Natural killer cell (primary cell): ENCODE results near the gene SEPTIN6. TPM values are rescaled to one million over a fixed set of nuclear protein-coding genes. Genes with fewer than 3 reads are reported as not detected.

Experiments
- ATAC-seq, 3 donors: fragments of 150-1000 bp in 2 of 3; fragments of 200-7000 bp in 1 of 3; cut with Tn5 transposase; 1 replicate in 1 of 3; 2 replicates in 2 of 3; pipeline ENCODE4 v1.10.0; 2021; ENCODE audit warnings: mild to moderate bottlenecking in 2 of 3, moderate library complexity in 2 of 3
- DNase-seq, 2 donors: peaks; one replicate each; pipeline versions ENCODE4 v3.0.0 to v3.0.0-alpha.2; 2013 to 2021; ENCODE audit warnings: mixed read lengths in 1 of 2
- H3K27ac ChIP-seq: one replicate; pipeline ENCODE4 v1.5.1; 2013; ENCODE audit warnings: mild to moderate bottlenecking, low read length
- H3K27me3 ChIP-seq: one replicate; pipeline ENCODE4 v1.6.1; 2013; ENCODE audit warnings: low read length; ENCODE audit not compliant: control insufficient read depth, insufficient read depth
- H3K36me3 ChIP-seq: one replicate; pipeline ENCODE4 v1.6.1; 2013; ENCODE audit warnings: low read length; ENCODE audit not compliant: control insufficient read depth, insufficient read depth
- H3K4me1 ChIP-seq: one replicate; pipeline ENCODE4 v1.6.1; 2013; ENCODE audit warnings: low read length; ENCODE audit not compliant: control insufficient read depth, insufficient read depth
- H3K4me3 ChIP-seq: one replicate; pipeline ENCODE4 v1.5.1; 2013; ENCODE audit warnings: low read length
- H3K9me3 ChIP-seq: one replicate; pipeline ENCODE4 v1.6.1; 2013; ENCODE audit warnings: low read length; ENCODE audit not compliant: control insufficient read depth, insufficient read depth
- H3K27ac Mint-ChIP-seq, 2 donors: one replicate each; pipeline ENCODE4 v1.8.0; 2022; ENCODE audit warnings: mild to moderate bottlenecking in 2 of 2, mixed read lengths in 2 of 2, moderate library complexity in 1 of 2
- H3K27me3 Mint-ChIP-seq, 2 donors: one replicate each; pipeline ENCODE4 v1.8.0; 2022; ENCODE audit warnings: low read depth in 2 of 2, mixed read lengths in 2 of 2
- H3K36me3 Mint-ChIP-seq: one replicate; pipeline ENCODE4 v1.8.0; 2022; ENCODE audit warnings: mixed read lengths
- H3K4me1 Mint-ChIP-seq, 2 donors: one replicate each; pipeline ENCODE4 v1.8.0; 2022; ENCODE audit warnings: mixed read lengths in 2 of 2
- H3K4me3 Mint-ChIP-seq: one replicate; pipeline ENCODE4 v1.8.0; 2022; ENCODE audit warnings: mild to moderate bottlenecking, moderate library complexity, mixed read lengths
- H3K9me3 Mint-ChIP-seq, 2 donors: one replicate each; pipeline ENCODE4 v1.8.0; 2022; ENCODE audit warnings: mixed read lengths in 2 of 2
- WGBS: methylation state at CpG from one replicate; pipeline ENCODE4 v1.1.7; 2013; ENCODE audit warnings: missing lambda C conversion rate; ENCODE audit not compliant: insufficient coverage; 5-methylcytosine and 5-hydroxymethylcytosine counted together
- intact Hi-C: fragments of 100-400 bp; cut with micrococcal nuclease; formaldehyde crosslinking; loops from one replicate; pipeline ENCODE4 v1.14.2; 2022
- total RNA-seq, 4 donors: library from RNA; stranded (reverse); fragments of 120-200 nt in 1 of 4; gene quantifications; one replicate each; pipeline versions ENCODE4 v1.2.3 to v1.2.4, GENCODE V29; 2013 to 2022
- TF ChIP-seq, protein P1 (sequence below): fragments of 200-600 bp; IDR thresholded peaks from one replicate; pipeline ENCODE4 v1.8.0; 2022; ENCODE audit warnings: antibody characterized with exemption

Gene SEPTIN6
- total RNA-seq, 3 donors from 2014 or later (not counting 1 experiment from before 2014, with no cell fraction given), result 138 to 202 (median 158) TPM

DNA sequence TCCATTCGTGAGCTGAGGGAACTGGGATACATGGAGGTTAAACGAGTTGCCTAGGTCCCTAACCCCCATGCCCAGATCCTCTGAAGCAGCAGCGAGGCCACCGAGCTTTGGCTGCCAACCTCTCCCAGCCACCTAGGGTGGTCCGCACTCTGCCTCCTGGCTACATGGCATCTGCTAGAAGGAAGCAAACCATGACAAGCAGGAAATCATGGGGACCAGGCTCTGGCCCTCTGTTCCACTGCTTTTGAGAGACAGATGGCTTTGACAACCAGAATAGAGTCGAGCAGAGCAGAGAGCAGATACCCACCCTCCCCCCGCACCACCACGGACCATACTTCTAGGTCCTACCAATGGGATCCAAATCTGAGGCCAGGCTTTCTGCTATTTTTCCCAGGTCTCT, 49.3 kb downstream of the SEPTIN6 start:
- Mint-ChIP-seq H3K36me3 (peaks cover 6% of the 10 kb centered on the region), H3K27ac (no peak overlapping the region), H3K4me3 (no peak overlapping the region), H3K9me3 (no peaks in the 10 kb centered on the region), H3K27me3 (no peaks in the 10 kb centered on the region), H3K4me1 (peaks cover 18 to 26% of the 10 kb centered on the region in 2 donors)
- TF ChIP-seq, protein P1, sequence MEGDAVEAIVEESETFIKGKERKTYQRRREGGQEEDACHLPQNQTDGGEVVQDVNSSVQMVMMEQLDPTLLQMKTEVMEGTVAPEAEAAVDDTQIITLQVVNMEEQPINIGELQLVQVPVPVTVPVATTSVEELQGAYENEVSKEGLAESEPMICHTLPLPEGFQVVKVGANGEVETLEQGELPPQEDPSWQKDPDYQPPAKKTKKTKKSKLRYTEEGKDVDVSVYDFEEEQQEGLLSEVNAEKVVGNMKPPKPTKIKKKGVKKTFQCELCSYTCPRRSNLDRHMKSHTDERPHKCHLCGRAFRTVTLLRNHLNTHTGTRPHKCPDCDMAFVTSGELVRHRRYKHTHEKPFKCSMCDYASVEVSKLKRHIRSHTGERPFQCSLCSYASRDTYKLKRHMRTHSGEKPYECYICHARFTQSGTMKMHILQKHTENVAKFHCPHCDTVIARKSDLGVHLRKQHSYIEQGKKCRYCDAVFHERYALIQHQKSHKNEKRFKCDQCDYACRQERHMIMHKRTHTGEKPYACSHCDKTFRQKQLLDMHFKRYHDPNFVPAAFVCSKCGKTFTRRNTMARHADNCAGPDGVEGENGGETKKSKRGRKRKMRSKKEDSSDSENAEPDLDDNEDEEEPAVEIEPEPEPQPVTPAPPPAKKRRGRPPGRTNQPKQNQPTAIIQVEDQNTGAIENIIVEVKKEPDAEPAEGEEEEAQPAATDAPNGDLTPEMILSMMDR, result no peak
- DNase-seq (no peak), ATAC-seq (no peak)
- intact Hi-C loops, result no loop called here
- Histone ChIP-seq H3K4me3 (no peak overlapping the region), H3K27me3 (no peaks in the 10 kb centered on the region), H3K9me3 (no peaks in the 10 kb centered on the region), H3K27ac (no peak overlapping the region), H3K36me3 (peaks cover 33% of the 10 kb centered on the region), H3K4me1 (peaks cover 26% of the 10 kb centered on the region)
- 90% methylated on average over 6 of the region's 8 CpGs for WGBS

Other genes with a start within 250 kb of the SEPTIN6 start
- 100 to 1,000 TPM; 148 to 182 (median 162) TPM for gene SLC25A5, start 224.7 kb downstream of the SEPTIN6 start, total RNA-seq
- gene STEEP1, start 127.8 kb downstream of the SEPTIN6 start, total RNA-seq, result 10 to 100 TPM; 23.5 to 29.2 (median 23.8) TPM
- gene UBE2A, start 118.6 kb downstream of the SEPTIN6 start, total RNA-seq, result 100 to 1,000 TPM in 1 of 3 donors, 10 to 100 TPM in 2; 88.4 to 125 (median 91.0) TPM
- 1 to 10 TPM; 6.7 to 9.2 (median 6.9) TPM for gene NKRF, start 86.7 kb downstream of the SEPTIN6 start, total RNA-seq
- under 1 TPM in 1 of 3 donors, not detected in 2; 0.23 TPM for gene SOWAHD, start 65.4 kb upstream of the SEPTIN6 start, total RNA-seq
- gene RPL39, start 98.5 kb upstream of the SEPTIN6 start, total RNA-seq, result 1,000 to 10,000 TPM; 1,040 to 1,487 (median 1,381) TPM
- gene UPF3B, start 159.8 kb upstream of the SEPTIN6 start, total RNA-seq, result 10 to 100 TPM in 2 of 3 donors, 1 to 10 TPM in 1; 9.3 to 16.4 (median 12.4) TPM
- 10 to 100 TPM; 29.6 to 45.9 (median 34.7) TPM for gene RNF113A, start 178.6 kb upstream of the SEPTIN6 start, total RNA-seq
- gene NDUFA1, start 178.7 kb upstream of the SEPTIN6 start, total RNA-seq, result 10 to 100 TPM; 43.6 to 56.8 (median 54.9) TPM
- gene AKAP14, start 202.7 kb upstream of the SEPTIN6 start, total RNA-seq, result not detected